ENCODE results near the gene UBE2N.

- TF ChIP-seq POLR2AphosphoS5 (IDR thresholded peaks at IDR 0.05; ENCODE audit: low read depth) (no peak), CTCF (conservative IDR thresholded peaks at IDR 0.05; ENCODE audit: low read depth in 2 of 2) (no peak), EZH2phosphoT487 (IDR thresholded peaks at IDR 0.05; ENCODE audit: unreplicated experiment) (no peak), JUNB (IDR thresholded peaks at IDR 0.05; ENCODE audit: unreplicated experiment) (no peak), EZH2 (IDR thresholded peaks at IDR 0.05; ENCODE audit: low read depth, unreplicated experiment) (no peak), REST (IDR thresholded peaks at IDR 0.05; ENCODE audit: unreplicated experiment) (no peak), ZNF331 (CRISPR knock-in tag; IDR thresholded peaks at IDR 0.05; ENCODE audit: low read depth) (no peak)
These were observed 62.8 kb downstream of the UBE2N start for GRCh38 chr12:93378998-93379325.

All from GM23338 (cell line).